IPS-18a (cell line): Measurements from ENCODE around the gene INSL3.
A peak's percentile ranks its signal among the peaks of the same experiment; 100 is the strongest.
"Not testable (repeated sequence)": the region's sequence is repeated elsewhere in the genome, so short reads cannot be mapped to it uniquely, and the experiment has no call there.

Experiments used
- H3K27ac ChIP-seq: one replicate; pipeline ENCODE4 v1.5.1; 2013; ENCODE audit warnings: low read length
- H3K27me3 ChIP-seq: one replicate; pipeline ENCODE4 v1.6.1; 2013; ENCODE audit warnings: mild to moderate bottlenecking, low read length; ENCODE audit not compliant: control insufficient read depth, insufficient read depth
- H3K36me3 ChIP-seq: one replicate; pipeline ENCODE4 v1.6.1; 2013; ENCODE audit warnings: low read depth, low read length; ENCODE audit not compliant: control insufficient read depth
- H3K4me1 ChIP-seq: one replicate; pipeline ENCODE4 v1.6.1; 2013; ENCODE audit warnings: low read depth, low read length; ENCODE audit not compliant: control insufficient read depth
- H3K4me3 ChIP-seq: one replicate; pipeline ENCODE4 v1.5.1; 2013; ENCODE audit warnings: low read length
- H3K9ac ChIP-seq: one replicate; pipeline ENCODE4 v1.6.1; 2013; ENCODE audit warnings: mild to moderate bottlenecking, low read length, moderate library complexity
- H3K9me3 ChIP-seq: one replicate; pipeline ENCODE4 v1.6.1; 2013; ENCODE audit warnings: low read depth, low read length; ENCODE audit not compliant: control insufficient read depth

Gene INSL3

GRCh38 chr19:17788632-17789031 lies 32.7 kb downstream of the INSL3 start:
- Histone ChIP-seq H3K36me3 (no peaks in the 10 kb centered on the region), H3K9ac (no peak overlapping the region), H3K27me3 (no peaks in the 10 kb centered on the region), H3K27ac (no peak overlapping the region), H3K9me3 (no peaks in the 10 kb centered on the region), H3K4me1 (no peaks in the 10 kb centered on the region), H3K4me3 (no peak overlapping the region)

GRCh38 chr19:17787274-17787913 lies 33.9 kb downstream of the INSL3 start:
- Histone ChIP-seq H3K4me3 (no peak overlapping the region), H3K36me3 (no peaks in the 10 kb centered on the region), H3K9ac (no peak overlapping the region), H3K27me3 (no peaks in the 10 kb centered on the region), H3K9me3 (no peaks in the 10 kb centered on the region), H3K27ac (no peak overlapping the region), H3K4me1 (no peaks in the 10 kb centered on the region)

GRCh38 chr19:17784201-17785008 lies 36.9 kb downstream of the INSL3 start:
- no peak overlapping the region for H3K4me3 ChIP-seq
- H3K9me3 ChIP-seq = no peaks in the 10 kb centered on the region
- H3K27me3 ChIP-seq = no peaks in the 10 kb centered on the region
- no peak overlapping the region for H3K27ac ChIP-seq
- H3K4me1 ChIP-seq = no peaks in the 10 kb centered on the region
- H3K9ac ChIP-seq = no peak overlapping the region
- no peaks in the 10 kb centered on the region for H3K36me3 ChIP-seq

GRCh38 chr19:17783721-17784120 lies 37.6 kb downstream of the INSL3 start:
- H3K9ac ChIP-seq, H3K27me3 ChIP-seq, H3K4me1 ChIP-seq, H3K9me3 ChIP-seq, H3K4me3 ChIP-seq, H3K27ac ChIP-seq, H3K36me3 ChIP-seq: not testable (repeated sequence)

GRCh38 chr19:17780781-17781180 lies 40.5 kb downstream of the INSL3 start:
- Histone ChIP-seq H3K9me3 (no peaks in the 10 kb centered on the region), H3K4me3 (no peak overlapping the region), H3K9ac (no peak overlapping the region), H3K36me3 (no peaks in the 10 kb centered on the region), H3K27ac (no peak overlapping the region), H3K27me3 (no peaks in the 10 kb centered on the region), H3K4me1 (no peaks in the 10 kb centered on the region)

GRCh38 chr19:17778968-17779929 lies 42.1 kb downstream of the INSL3 start:
- Histone ChIP-seq H3K4me3 (peak overlapping the region; percentile 70), H3K9me3 (no peaks in the 10 kb centered on the region), H3K36me3 (no peaks in the 10 kb centered on the region), H3K9ac (peak overlapping the region; percentile 2), H3K4me1 (no peaks in the 10 kb centered on the region), H3K27ac (no peak overlapping the region), H3K27me3 (no peaks in the 10 kb centered on the region)

GRCh38 chr19:17778251-17778967 lies 42.9 kb downstream of the INSL3 start:
- H3K36me3 ChIP-seq = no peaks in the 10 kb centered on the region
- H3K27me3 ChIP-seq = no peaks in the 10 kb centered on the region
- peak overlapping the region; percentile 70 for H3K4me3 ChIP-seq
- H3K9ac ChIP-seq = peak overlapping the region; percentile 2
- no peak overlapping the region for H3K27ac ChIP-seq
- no peaks in the 10 kb centered on the region for H3K4me1 ChIP-seq
- no peaks in the 10 kb centered on the region for H3K9me3 ChIP-seq

- not testable (repeated sequence) for H3K36me3 ChIP-seq, H3K9me3 ChIP-seq, H3K27me3 ChIP-seq, H3K4me1 ChIP-seq, H3K27ac ChIP-seq, H3K9ac ChIP-seq
- peak overlapping the region; percentile 70 for H3K4me3 ChIP-seq
Measured at GRCh38 chr19:17777840-17778239, 43.5 kb downstream of the INSL3 start.

GRCh38 chr19:17775991-17776803 lies 45.1 kb downstream of the INSL3 start:
- Histone ChIP-seq H3K27ac (no peak overlapping the region), H3K36me3 (no peaks in the 10 kb centered on the region), H3K9ac (no peak overlapping the region)

GRCh38 chr19:17775245-17775927 lies 45.9 kb downstream of the INSL3 start:
- Histone ChIP-seq H3K9ac (no peak overlapping the region), H3K36me3 (no peaks in the 10 kb centered on the region), H3K9me3 (no peaks in the 10 kb centered on the region), H3K27me3 (no peaks in the 10 kb centered on the region), H3K4me3 (no peak overlapping the region), H3K4me1 (no peaks in the 10 kb centered on the region), H3K27ac (no peak overlapping the region)

More at GRCh38 chr19:17775991-17776803, 45.1 kb downstream of the INSL3 start:
- H3K4me3 ChIP-seq = no peak overlapping the region
- no peaks in the 10 kb centered on the region for H3K27me3 ChIP-seq
- no peaks in the 10 kb centered on the region for H3K4me1 ChIP-seq
- H3K9me3 ChIP-seq = no peaks in the 10 kb centered on the region
